Measurements from ENCODE around the gene KLF9. TPM values are rescaled to one million over a fixed set of nuclear protein-coding genes. Genes with fewer than 3 reads are reported as not detected.

The KLF9 gene
- total and polyA plus RNA-seq, 2 experiments from 2014 or later = 2.5 to 14.3 TPM

GRCh38 chr9:70362952-70363351, 51.5 kb downstream of the KLF9 start:
- no peaks in the 10 kb centered on the region for H3K9me3 ChIP-seq (ENCODE audit: low read depth)
- no peaks in the 10 kb centered on the region for H3K79me2 ChIP-seq (ENCODE audit: insufficient read depth)
- in situ Hi-C loops (cut with MboI) = no loop called here
- peak; percentile 51 for DNase-seq
- H3K4me1 ChIP-seq (ENCODE audit: insufficient read depth) = no peaks in the 10 kb centered on the region
- no peak overlapping the region for H3K9ac ChIP-seq
- WGBS, 2 experiments (ENCODE audit: low coverage in 1 of 2, low lambda C conversion rate in 2 of 2, missing lambda C conversion rate in 2 of 2) = 96% methylated on average over 7 of the region's 7 CpGs
- H3K36me3 ChIP-seq (ENCODE audit: low read depth) = no peaks in the 10 kb centered on the region
- no peak overlapping the region for H3K4me2 ChIP-seq (ENCODE audit: unreplicated experiment)
- H4K20me1 ChIP-seq (ENCODE audit: insufficient read depth) = no peaks in the 10 kb centered on the region
- H3K27me3 ChIP-seq (replicated peaks; ENCODE audit: insufficient read depth) = no peaks in the 10 kb centered on the region
- no peak overlapping the region for H3K4me3 ChIP-seq
- H3F3A ChIP-seq (ENCODE audit: insufficient read depth) = peaks cover 10% of the 10 kb centered on the region; the same call in 1 of the 2 replicates
- TF ChIP-seq EZH2phosphoT487 (IDR thresholded peaks at IDR 0.05; ENCODE audit: insufficient read depth, low read depth) = no peak
- no peak for TF ChIP-seq EZH2 (IDR thresholded peaks at IDR 0.05; ENCODE audit: insufficient read depth, poor library complexity, severe bottlenecking)
- H2AFZ ChIP-seq = no peak overlapping the region
- H3K9me2 ChIP-seq (ENCODE audit: insufficient read depth) = no peaks in the 10 kb centered on the region
- H3K27ac ChIP-seq = no peak overlapping the region

- no peak overlapping the region for H2AFZ ChIP-seq
- no peak overlapping the region for H3K4me3 ChIP-seq
- H3K79me2 ChIP-seq (ENCODE audit: insufficient read depth) = no peaks in the 10 kb centered on the region
- no peak overlapping the region for H3K9ac ChIP-seq
- peaks cover 5% of the 10 kb centered on the region; the same call in 1 of the 2 replicates for H3K4me1 ChIP-seq (ENCODE audit: insufficient read depth)
- no peak for DNase-seq
- no peak for TF ChIP-seq EZH2phosphoT487 (IDR thresholded peaks at IDR 0.05; ENCODE audit: insufficient read depth, low read depth)
- TF ChIP-seq EZH2 (IDR thresholded peaks at IDR 0.05; ENCODE audit: insufficient read depth, poor library complexity, severe bottlenecking) = no peak
- H4K20me1 ChIP-seq (ENCODE audit: insufficient read depth) = no peaks in the 10 kb centered on the region
- H3K27ac ChIP-seq = no peak overlapping the region
- no peaks in the 10 kb centered on the region for H3K9me2 ChIP-seq (ENCODE audit: insufficient read depth)
- no peaks in the 10 kb centered on the region for H3F3A ChIP-seq (ENCODE audit: insufficient read depth)
- WGBS, 2 experiments (ENCODE audit: low coverage in 1 of 2, low lambda C conversion rate in 2 of 2, missing lambda C conversion rate in 2 of 2) = 93 to 97% methylated on average over 3 of the region's 3 CpGs
- H3K9me3 ChIP-seq (ENCODE audit: low read depth) = no peaks in the 10 kb centered on the region
- no peaks in the 10 kb centered on the region for H3K27me3 ChIP-seq (replicated peaks; ENCODE audit: insufficient read depth)
- in situ Hi-C loops (cut with MboI) = loop anchor here (10.0 kb wide), 1 partner anchor 249 kb away; no protein-coding TSS in a partner anchor
- H3K4me2 ChIP-seq (ENCODE audit: unreplicated experiment) = no peak overlapping the region
- H3K36me3 ChIP-seq (ENCODE audit: low read depth) = peaks cover 12% of the 10 kb centered on the region
Measured at GRCh38 chr9:70355801-70356200, 58.7 kb downstream of the KLF9 start.

GRCh38 chr9:70352802-70353201, 61.7 kb downstream of the KLF9 start:
- H3K79me2 ChIP-seq (ENCODE audit: insufficient read depth) = no peaks in the 10 kb centered on the region
- no peaks in the 10 kb centered on the region for H3F3A ChIP-seq (ENCODE audit: insufficient read depth)
- H3K36me3 ChIP-seq (ENCODE audit: low read depth) = peaks cover 41% of the 10 kb centered on the region
- peak; percentile 35 for DNase-seq
- H3K9me3 ChIP-seq (ENCODE audit: low read depth) = no peaks in the 10 kb centered on the region
- no peak overlapping the region for H3K9ac ChIP-seq
- no peak overlapping the region for H3K4me2 ChIP-seq (ENCODE audit: unreplicated experiment)
- no peaks in the 10 kb centered on the region for H3K27me3 ChIP-seq (replicated peaks; ENCODE audit: insufficient read depth)
- TF ChIP-seq EZH2 (IDR thresholded peaks at IDR 0.05; ENCODE audit: insufficient read depth, poor library complexity, severe bottlenecking) (no peak), EZH2phosphoT487 (IDR thresholded peaks at IDR 0.05; ENCODE audit: insufficient read depth, low read depth) (no peak)
- H2AFZ ChIP-seq = no peak overlapping the region
- H3K27ac ChIP-seq = no peak overlapping the region
- no peaks in the 10 kb centered on the region for H3K9me2 ChIP-seq (ENCODE audit: insufficient read depth)
- in situ Hi-C loops (cut with MboI) = loop anchor here (10.0 kb wide), 1 partner anchor 252 kb away; no protein-coding TSS in a partner anchor
- H4K20me1 ChIP-seq (ENCODE audit: insufficient read depth) = no peaks in the 10 kb centered on the region
- peaks cover 5% of the 10 kb centered on the region; the same call in 1 of the 2 replicates for H3K4me1 ChIP-seq (ENCODE audit: insufficient read depth)
- no peak overlapping the region for H3K4me3 ChIP-seq

GRCh38 chr9:70352356-70352755, 62.1 kb downstream of the KLF9 start:
- Histone ChIP-seq H3K9me3 (ENCODE audit: low read depth) (no peaks in the 10 kb centered on the region), H3K27me3 (replicated peaks; ENCODE audit: insufficient read depth) (no peaks in the 10 kb centered on the region), H3K9ac (no peak overlapping the region), H3F3A (ENCODE audit: insufficient read depth) (no peaks in the 10 kb centered on the region), H3K4me1 (ENCODE audit: insufficient read depth) (peaks cover 5% of the 10 kb centered on the region; the same call in 1 of the 2 replicates), H3K4me3 (no peak overlapping the region), H2AFZ (no peak overlapping the region), H3K27ac (no peak overlapping the region), H3K36me3 (ENCODE audit: low read depth) (peaks cover 41% of the 10 kb centered on the region), H3K79me2 (ENCODE audit: insufficient read depth) (no peaks in the 10 kb centered on the region), H3K4me2 (ENCODE audit: unreplicated experiment) (no peak overlapping the region), H3K9me2 (ENCODE audit: insufficient read depth) (no peaks in the 10 kb centered on the region), H4K20me1 (ENCODE audit: insufficient read depth) (no peaks in the 10 kb centered on the region)
- DNase-seq = peak; percentile 64
- WGBS, 2 experiments (ENCODE audit: low coverage in 1 of 2, low lambda C conversion rate in 2 of 2, missing lambda C conversion rate in 2 of 2) = 12 to 20% methylated on average over 1 of the region's 1 CpG
- in situ Hi-C loops (cut with MboI) = loop anchor here (10.0 kb wide), 1 partner anchor 252 kb away; no protein-coding TSS in a partner anchor
- TF ChIP-seq EZH2phosphoT487 (IDR thresholded peaks at IDR 0.05; ENCODE audit: insufficient read depth, low read depth) = no peak
- TF ChIP-seq EZH2 (IDR thresholded peaks at IDR 0.05; ENCODE audit: insufficient read depth, poor library complexity, severe bottlenecking) = no peak

Data from GM23248 (cell line).